H1 (cell line): ENCODE results near the gene ASCC3.

ENCODE experiments used
- ASH2L ChIP-seq: fragments of 200-600, 300-600 bp; sonication (generic); IDR thresholded peaks from one replicate; pipeline ENCODE4 v1.7.1; 2017; ENCODE audit warnings: low read length
- CEBPB ChIP-seq: IDR thresholded peaks from 2 replicates; pipeline ENCODE4 v1.6.1; 2012; ENCODE audit warnings: low read depth, low read length
- CTCF ChIP-seq, 3 experiments: IDR thresholded peaks; 1 replicate in 2 of 3; 2 replicates in 1 of 3; pipeline versions ENCODE4 v1.5.1 to v1.6.1; 2011; ENCODE audit warnings: low read length in 3 of 3, mild to moderate bottlenecking in 3 of 3, inconsistent platforms in 2 of 3, low read depth in 1 of 3, moderate library complexity in 1 of 3; ENCODE audit not compliant: insufficient read depth in 1 of 3; ENCODE audit errors: control extremely low read depth in 1 of 3
- EZH2 ChIP-seq: fragments of 200-600 bp; sonication (generic); IDR thresholded peaks from 2 replicates; pipeline ENCODE4 v1.7.1; 2012; ENCODE audit warnings: low read depth, mild to moderate bottlenecking, moderate library complexity, low read length, inconsistent platforms; ENCODE audit not compliant: severe bottlenecking
- HDAC2 ChIP-seq, 2 experiments: fragments of 300-600 bp in 1 of 2; sonication (generic) in 1 of 2; IDR thresholded peaks; 2 replicates each; pipeline ENCODE4 v1.6.1; 2011 to 2012; ENCODE audit warnings: low read depth in 2 of 2, low read length in 2 of 2, mild to moderate bottlenecking in 2 of 2, moderate library complexity in 2 of 2, borderline replicate concordance in 1 of 2, inconsistent platforms in 1 of 2
- MAFK ChIP-seq: IDR thresholded peaks from 2 replicates; pipeline ENCODE4 v1.6.1; 2012; ENCODE audit warnings: low read depth, mild to moderate bottlenecking, improper control_type of control experiment, low read length
- POLR2A ChIP-seq, 2 experiments: IDR thresholded peaks; 1 replicate in 1 of 2; 2 replicates in 1 of 2; pipeline ENCODE4 v1.6.1; 2011; ENCODE audit warnings: low read depth in 2 of 2, low read length in 2 of 2, mild to moderate bottlenecking in 2 of 2; ENCODE audit errors: control extremely low read depth in 1 of 2
- RBBP5 ChIP-seq: IDR thresholded peaks from 2 replicates; pipeline ENCODE4 v1.7.1; 2012; ENCODE audit warnings: low read depth, mild to moderate bottlenecking, inconsistent platforms, low read length, moderate library complexity, borderline replicate concordance
- SIN3A ChIP-seq, 2 experiments: IDR thresholded peaks in 1 of 2; conservative IDR thresholded peaks in 1 of 2; 2 replicates each; pipeline ENCODE4 v1.6.1; 2011 to 2012; ENCODE audit warnings: low read length in 2 of 2, improper control_type of control experiment in 1 of 2, low read depth in 1 of 2, mild to moderate bottlenecking in 1 of 2
- SUZ12 ChIP-seq: fragments of 200-600 bp; sonication (generic); IDR thresholded peaks from 2 replicates; pipeline ENCODE4 v1.6.1; 2012; ENCODE audit warnings: mild to moderate bottlenecking, inconsistent platforms, low read length, moderate library complexity, mixed read lengths
- YY1 ChIP-seq: IDR thresholded peaks from 2 replicates; pipeline ENCODE4 v1.6.1; 2011; ENCODE audit warnings: low read depth, mild to moderate bottlenecking, low read length

- TF ChIP-seq YY1: no peak
- TF ChIP-seq CEBPB: no peak
- no peak for TF ChIP-seq SUZ12
- TF ChIP-seq CTCF (IDR thresholded peaks at IDR 0.05; ENCODE audit: control extremely low read depth in 1 of 3, insufficient read depth in 1 of 3, low read depth in 1 of 3, low read length in 3 of 3): no peak
- TF ChIP-seq RBBP5: no peak
- no peak for TF ChIP-seq POLR2A (IDR thresholded peaks at IDR 0.05; ENCODE audit: control extremely low read depth in 1 of 2, low read depth in 2 of 2, low read length in 2 of 2)
- TF ChIP-seq EZH2: no peak
- TF ChIP-seq SIN3A (conservative IDR thresholded peaks at IDR 0.05 in 1 of 2, IDR thresholded peaks at IDR 0.05 in 1 of 2; ENCODE audit: low read depth in 1 of 2, low read length in 2 of 2): no peak
- TF ChIP-seq ASH2L: no peak
- no peak for TF ChIP-seq MAFK
- no peak for TF ChIP-seq HDAC2 (IDR thresholded peaks at IDR 0.05; ENCODE audit: borderline replicate concordance in 1 of 2, low read depth in 2 of 2, low read length in 2 of 2)
Measured at GRCh38 chr6:100796049-100796823, 84.9 kb downstream of the ASCC3 start.
